ENCODE results near the gene TOM1L1. TPM values are rescaled to one million over a fixed set of nuclear protein-coding genes. Genes with fewer than 3 reads are reported as not detected.

The TOM1L1 gene
- total RNA-seq, 1 donor: 24.2 TPM

GRCh38 chr17:54951286-54951685 lies 50.6 kb downstream of the TOM1L1 start:
- DNase-seq (ENCODE audit: low read depth): no peak
- TF ChIP-seq CTCF (IDR thresholded peaks at IDR 0.05; ENCODE audit: insufficient read depth, low read depth, low read length): no peak
- H3K4me3 ChIP-seq (ENCODE audit: low read depth, low read length): no peak overlapping the region

GRCh38 chr17:54956791-54957190 lies 56.1 kb downstream of the TOM1L1 start:
- no peak for DNase-seq (ENCODE audit: low read depth)
- H3K4me3 ChIP-seq (ENCODE audit: low read depth, low read length): no peak overlapping the region
- TF ChIP-seq CTCF (IDR thresholded peaks at IDR 0.05; ENCODE audit: insufficient read depth, low read depth, low read length): no peak

GRCh38 chr17:54967621-54968261 lies 67.1 kb downstream of the TOM1L1 start:
- peak; percentile 32 for DNase-seq (ENCODE audit: low read depth)
- H3K4me3 ChIP-seq (ENCODE audit: low read depth, low read length): peak overlapping the region; percentile 92
- TF ChIP-seq CTCF (IDR thresholded peaks at IDR 0.05; ENCODE audit: insufficient read depth, low read depth, low read length): no peak

GRCh38 chr17:54968262-54968987 lies 67.8 kb downstream of the TOM1L1 start, which contains the start of the genes COX11 and STXBP4:
Gene COX11 (minus strand): TSS chr17:54968654. CDS start chr17:54968646, 8 bp downstream.
Gene STXBP4 (plus strand): TSS chr17:54968765. CDS start chr17:54986220, 17,455 bp downstream.
- peak; percentile 97 for DNase-seq (ENCODE audit: low read depth)
- peak within 1 kb of the TSS; percentile 92 for H3K4me3 ChIP-seq (ENCODE audit: low read depth, low read length)
- peak; percentile 47 for TF ChIP-seq CTCF (IDR thresholded peaks at IDR 0.05; ENCODE audit: insufficient read depth, low read depth, low read length)

- peak overlapping the region; percentile 92 for H3K4me3 ChIP-seq (ENCODE audit: low read depth, low read length)
- peak; percentile 55 for DNase-seq (ENCODE audit: low read depth)
- no peak for TF ChIP-seq CTCF (IDR thresholded peaks at IDR 0.05; ENCODE audit: insufficient read depth, low read depth, low read length)
Measured at GRCh38 chr17:54968988-54969332, 68.3 kb downstream of the TOM1L1 start.

GRCh38 chr17:54969658-54970572 lies 69.3 kb downstream of the TOM1L1 start:
- peak overlapping the region; percentile 92 for H3K4me3 ChIP-seq (ENCODE audit: low read depth, low read length)
- TF ChIP-seq CTCF (IDR thresholded peaks at IDR 0.05; ENCODE audit: insufficient read depth, low read depth, low read length): no peak
- DNase-seq (ENCODE audit: low read depth): no peak
